ENCODE data around the gene C8G. TPM values are rescaled to one million over a fixed set of nuclear protein-coding genes. Genes with fewer than 3 reads are reported as not detected.

C8G gene
- total and polyA plus RNA-seq, 2 of the 8 experiments (the other 6 are each of a cell fraction or from before 2014, with no cell fraction given), result 0.62 to 0.80 TPM

DNA sequence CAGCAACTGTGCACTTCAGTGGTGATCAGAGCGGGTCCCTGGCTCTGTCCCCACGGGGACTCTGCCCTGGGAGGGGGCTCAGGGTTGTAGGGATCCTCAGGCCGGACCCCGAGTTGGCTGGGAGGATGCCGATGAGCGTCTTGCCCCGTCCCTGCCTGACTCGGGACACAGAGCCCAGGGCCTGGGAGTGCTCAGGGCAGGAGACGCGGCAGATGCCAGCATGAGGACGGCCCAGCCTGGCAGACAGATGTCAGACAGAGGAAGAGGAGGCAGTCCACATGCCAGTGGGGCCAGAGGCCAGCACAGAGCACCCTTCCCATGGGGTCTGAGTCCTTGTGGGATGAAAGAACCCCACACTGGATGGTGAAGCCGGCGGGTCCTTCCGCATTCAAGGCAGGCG lies 18.3 kb downstream of the C8G start:
- H3K36me3 ChIP-seq (ENCODE audit: control insufficient read depth in 2 of 4, insufficient read depth in 4 of 4, low read length in 3 of 4), result no peaks in the 10 kb centered on the region
- ChIA-PET POLR2A (ENCODE audit: partially characterized antibody) (no interaction called here), CTCF (ENCODE audit: partially characterized antibody) (interaction anchor here (0.6 to 5.6 kb wide), 4 partner anchors 11 to 129 kb away, joined by 3 to 32 read pairs (median 3); partner anchors contain the start of gene PTGDS)
- no peak overlapping the region for H3K27ac ChIP-seq (ENCODE audit: low read depth, low read length)
- H3K27me3 ChIP-seq (replicated peaks in 1 of 4; ENCODE audit: control insufficient read depth in 3 of 4, extremely low read depth in 1 of 4, insufficient read depth in 3 of 4, low read length in 3 of 4), result no peaks in the 10 kb centered on the region
- H4K5ac ChIP-seq (ENCODE audit: insufficient read length, low read depth, low read length), result no peak overlapping the region
- H3K18ac ChIP-seq (ENCODE audit: extremely low read depth, low read length), result no peak overlapping the region
- H3K23me2 ChIP-seq (ENCODE audit: low read depth, low read length), result no peaks in the 10 kb centered on the region
- no peaks in the 10 kb centered on the region for H4K20me1 ChIP-seq (replicated peaks in 1 of 2; ENCODE audit: control insufficient read depth in 1 of 2, insufficient read depth in 2 of 2, low read length in 2 of 2)
- WGBS, 2 experiments (ENCODE audit: extremely low coverage in 1 of 2, insufficient coverage in 1 of 2, insufficient read length in 1 of 2, insufficient replicate concordance in 2 of 2, low coverage in 1 of 2, low lambda C conversion rate in 2 of 2, missing lambda C conversion rate in 1 of 2), result 94% methylated on average over 15 of the region's 15 CpGs; no CpG with 5 or more reads in 1 of the 2 experiments
- no peak overlapping the region for H3K14ac ChIP-seq (ENCODE audit: insufficient read length)
- H2BK5ac ChIP-seq (ENCODE audit: low read depth, low read length), result no peak overlapping the region; the same call in 1 of the 2 replicates
- no peak overlapping the region for H2BK15ac ChIP-seq (ENCODE audit: low read length)
- H3K23ac ChIP-seq (ENCODE audit: insufficient read length), result no peak overlapping the region
- H4K8ac ChIP-seq (ENCODE audit: extremely low read depth, insufficient read depth, low read length), result no peak overlapping the region
- no peak overlapping the region for H3K4me2 ChIP-seq (ENCODE audit: insufficient read depth in 1 of 2, low read depth in 2 of 2, low read length in 2 of 2)
- FAIRE-seq (no peak), DNase-seq (ENCODE audit: low read depth in 1 of 2, low spot score in 2 of 2) (no peak)
- TF ChIP-seq RAD21 (IDR thresholded peaks at IDR 0.05 in 1 of 2, conservative IDR thresholded peaks at IDR 0.05 in 1 of 2; ENCODE audit: low read depth in 2 of 2, low read length in 2 of 2) (no peak), RBBP5 (IDR thresholded peaks at IDR 0.05; ENCODE audit: borderline replicate concordance, low read depth, low read length) (no peak), EP300 (IDR thresholded peaks at IDR 0.05; ENCODE audit: borderline replicate concordance in 1 of 2, low read depth in 2 of 2, low read length in 2 of 2) (no peak), ATF3 (IDR thresholded peaks at IDR 0.05; ENCODE audit: insufficient read depth, low read depth, low read length) (no peak), TAF1 (IDR thresholded peaks at IDR 0.05; ENCODE audit: low read depth, low read length) (no peak)
- H4K91ac ChIP-seq (replicated peaks; ENCODE audit: insufficient read length, low read length), result no peak overlapping the region
- no peak overlapping the region for H3K4me3 ChIP-seq (ENCODE audit: extremely low read depth in 1 of 4, insufficient read depth in 2 of 4, low read depth in 3 of 4, low read length in 4 of 4)
- no peaks in the 10 kb centered on the region; the same call in 1 of the 2 replicates for H3K79me1 ChIP-seq (ENCODE audit: low read depth, low read length)
- H2AFZ ChIP-seq (ENCODE audit: low read length), result no peak overlapping the region
- 0 out of 2 replicates have a peak overlapping the region, but pooled peaks have one; percentile 75 for H2BK12ac ChIP-seq (ENCODE audit: low read depth, low read length)
- no peak overlapping the region for H2BK20ac ChIP-seq (ENCODE audit: low read length)
- no peak overlapping the region for H3K56ac ChIP-seq (replicated peaks; ENCODE audit: insufficient read length, low read depth, low read length)
- no peak overlapping the region for H2AK5ac ChIP-seq (ENCODE audit: low read depth, low read length)
- H2BK120ac ChIP-seq (replicated peaks; ENCODE audit: low read depth, low read length), result no peak overlapping the region
- H3K9ac ChIP-seq (replicated peaks in 1 of 4; ENCODE audit: extremely low read depth in 1 of 4, low read depth in 3 of 4, low read length in 3 of 4), result no peak overlapping the region
- H3K4me1 ChIP-seq (replicated peaks in 1 of 4; ENCODE audit: control insufficient read depth in 3 of 4, insufficient read depth in 4 of 4, low read length in 3 of 4), result peaks cover 0 to 9% (median 5%) of the 10 kb centered on the region in 4 experiments; a peak in 5 of 7 replicates
- no peak overlapping the region for H3K4ac ChIP-seq (replicated peaks; ENCODE audit: insufficient read length, low read depth, low read length)
- no peaks in the 10 kb centered on the region for H3K79me2 ChIP-seq (ENCODE audit: control insufficient read depth in 1 of 2, insufficient read depth in 2 of 2, low read length in 2 of 2)
- no peaks in the 10 kb centered on the region for H3K9me3 ChIP-seq (ENCODE audit: insufficient read depth in 2 of 2, low read depth in 1 of 2, low read length in 1 of 2)
